WERI-Rb-1 (cell line): ENCODE data around the gene NTNG1.
"Not testable (repeated sequence)": the region's sequence is repeated elsewhere in the genome, so short reads cannot be mapped to it uniquely, and the experiment has no call there.

ENCODE experiments used
- DNase-seq: peaks from one replicate; pipeline ENCODE4 v3.0.0-alpha.2; 2020
- H3K27ac ChIP-seq: fragments of 250-450 bp; sonication (Bioruptor Pico); 2 replicates; pipeline ENCODE4 v1.5.1; 2020; ENCODE audit warnings: mild to moderate bottlenecking, moderate library complexity
- H3K27me3 ChIP-seq: fragments of 250-450 bp; sonication (Bioruptor Pico); 2 replicates; pipeline ENCODE4 v1.5.1; 2021; ENCODE audit warnings: mild to moderate bottlenecking, low read depth, moderate library complexity; ENCODE audit not compliant: insufficient read depth, severe bottlenecking
- H3K36me3 ChIP-seq: fragments of 250-450 bp; sonication (Bioruptor Pico); 2 replicates; pipeline ENCODE4 v1.5.1; 2020; ENCODE audit warnings: mild to moderate bottlenecking, moderate library complexity
- H3K4me3 ChIP-seq: 2 replicates; pipeline ENCODE4 v1.5.1; 2011; ENCODE audit warnings: low read depth, mild to moderate bottlenecking, control low read depth, low read length
- H3K9me3 ChIP-seq: fragments of 250-450 bp; sonication (Bioruptor Pico); 2 replicates; pipeline ENCODE4 v1.5.1; 2021; ENCODE audit warnings: mild to moderate bottlenecking, moderate library complexity; ENCODE audit not compliant: severe bottlenecking
- TF ChIP-seq, protein P1 (sequence below): IDR thresholded peaks from 2 replicates; pipeline ENCODE4 v1.5.1; 2011; ENCODE audit warnings: low read depth, mild to moderate bottlenecking, control low read depth, inconsistent platforms, low read length

NTNG1 gene

DNA sequence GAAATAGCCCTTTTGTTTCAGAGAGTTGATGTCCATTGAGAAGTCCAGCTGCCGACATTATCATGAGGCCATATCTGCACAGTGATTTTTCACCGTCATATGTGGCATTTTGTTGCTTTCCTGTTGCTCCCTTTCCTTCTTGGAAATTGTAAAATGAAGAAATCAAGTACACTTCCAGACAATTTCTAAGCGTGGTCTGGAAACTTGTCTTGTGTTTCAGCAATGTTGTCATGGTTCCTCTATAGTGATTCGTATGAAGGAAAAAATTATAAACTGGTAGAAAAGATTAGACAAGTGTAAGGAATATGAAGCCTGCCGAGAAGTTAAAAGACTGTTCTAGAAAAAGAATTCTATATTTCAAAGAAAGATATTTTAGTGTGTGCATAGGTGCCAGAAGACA lies 17.7 kb downstream of the NTNG1 start:
- no peak for DNase-seq
- TF ChIP-seq, protein P1, sequence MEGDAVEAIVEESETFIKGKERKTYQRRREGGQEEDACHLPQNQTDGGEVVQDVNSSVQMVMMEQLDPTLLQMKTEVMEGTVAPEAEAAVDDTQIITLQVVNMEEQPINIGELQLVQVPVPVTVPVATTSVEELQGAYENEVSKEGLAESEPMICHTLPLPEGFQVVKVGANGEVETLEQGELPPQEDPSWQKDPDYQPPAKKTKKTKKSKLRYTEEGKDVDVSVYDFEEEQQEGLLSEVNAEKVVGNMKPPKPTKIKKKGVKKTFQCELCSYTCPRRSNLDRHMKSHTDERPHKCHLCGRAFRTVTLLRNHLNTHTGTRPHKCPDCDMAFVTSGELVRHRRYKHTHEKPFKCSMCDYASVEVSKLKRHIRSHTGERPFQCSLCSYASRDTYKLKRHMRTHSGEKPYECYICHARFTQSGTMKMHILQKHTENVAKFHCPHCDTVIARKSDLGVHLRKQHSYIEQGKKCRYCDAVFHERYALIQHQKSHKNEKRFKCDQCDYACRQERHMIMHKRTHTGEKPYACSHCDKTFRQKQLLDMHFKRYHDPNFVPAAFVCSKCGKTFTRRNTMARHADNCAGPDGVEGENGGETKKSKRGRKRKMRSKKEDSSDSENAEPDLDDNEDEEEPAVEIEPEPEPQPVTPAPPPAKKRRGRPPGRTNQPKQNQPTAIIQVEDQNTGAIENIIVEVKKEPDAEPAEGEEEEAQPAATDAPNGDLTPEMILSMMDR = no peak
- no peaks in the 10 kb centered on the region for H3K36me3 ChIP-seq
- no peaks in the 10 kb centered on the region for H3K27me3 ChIP-seq
- no peaks in the 10 kb centered on the region for H3K9me3 ChIP-seq
- no peak overlapping the region for H3K27ac ChIP-seq
- no peak overlapping the region for H3K4me3 ChIP-seq

DNA sequence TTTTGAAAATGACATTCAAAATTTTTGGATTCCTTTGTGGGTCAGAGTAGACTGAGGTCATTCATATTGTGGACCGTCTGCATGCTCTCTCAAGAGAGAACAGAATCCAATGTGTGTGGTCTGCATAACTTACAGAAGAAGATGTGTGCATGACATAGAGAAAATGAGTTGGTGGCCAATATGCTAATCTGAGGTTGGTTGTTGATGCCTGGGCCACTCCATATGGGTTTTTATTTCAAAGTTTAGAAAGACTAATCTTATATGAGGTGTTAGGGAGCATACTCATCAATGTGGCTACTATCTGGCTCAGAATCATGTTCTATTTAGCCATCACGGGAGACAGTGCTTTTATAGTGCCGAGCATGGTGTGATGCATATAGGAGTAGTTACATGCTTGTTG lies 18.2 kb downstream of the NTNG1 start:
- no peak for DNase-seq
- H3K27me3 ChIP-seq = no peaks in the 10 kb centered on the region
- no peak overlapping the region for H3K4me3 ChIP-seq
- H3K36me3 ChIP-seq = no peaks in the 10 kb centered on the region
- H3K9me3 ChIP-seq = no peaks in the 10 kb centered on the region
- H3K27ac ChIP-seq = no peak overlapping the region
- TF ChIP-seq, protein P1 = no peak

DNA sequence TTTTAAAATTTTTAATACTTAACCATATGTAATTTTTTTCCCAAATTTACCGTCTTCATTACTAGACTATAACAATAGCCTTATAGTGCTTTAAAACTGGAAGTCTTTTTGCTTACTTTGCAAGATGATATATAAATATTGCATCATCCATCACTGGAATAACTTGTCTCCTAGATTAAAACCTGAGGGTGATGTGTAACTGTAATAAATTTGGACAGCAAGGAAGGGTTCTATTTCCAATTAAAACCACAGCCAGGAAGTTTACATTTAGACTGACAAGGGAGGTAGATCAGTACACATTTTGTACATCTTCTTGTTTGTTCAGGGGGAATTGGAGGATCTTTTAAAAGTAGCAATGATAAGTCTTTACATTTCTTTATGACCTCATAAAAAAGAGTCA lies 21.9 kb downstream of the NTNG1 start:
- Histone ChIP-seq H3K27me3 (no peaks in the 10 kb centered on the region), H3K36me3 (no peaks in the 10 kb centered on the region), H3K4me3 (no peak overlapping the region), H3K27ac (no peak overlapping the region), H3K9me3 (peaks cover 3% of the 10 kb centered on the region)
- no peak for DNase-seq
- TF ChIP-seq, protein P1 = no peak

DNA sequence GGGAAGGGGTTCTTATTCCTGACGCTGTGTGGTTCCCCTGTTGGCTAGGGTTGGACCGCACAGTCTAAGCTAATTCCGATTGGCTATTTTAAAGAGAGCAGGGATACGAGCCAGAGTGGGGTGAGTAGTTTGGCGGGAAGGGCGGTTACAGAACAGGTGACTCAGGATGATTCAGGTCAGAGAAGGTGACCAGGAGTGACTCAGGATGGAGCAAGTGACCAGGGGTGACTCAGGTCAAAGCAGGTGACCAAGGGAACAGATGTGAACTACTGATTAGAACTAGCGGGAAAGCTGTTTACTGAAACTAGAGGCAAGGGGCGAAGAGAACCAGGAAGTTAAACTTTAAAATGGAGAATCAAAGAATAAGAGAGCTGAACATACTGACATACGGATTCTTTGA lies 24.1 kb downstream of the NTNG1 start:
- H3K27me3 ChIP-seq, H3K36me3 ChIP-seq, H3K4me3 ChIP-seq, DNase-seq, H3K9me3 ChIP-seq, H3K27ac ChIP-seq: not testable (repeated sequence)

DNA sequence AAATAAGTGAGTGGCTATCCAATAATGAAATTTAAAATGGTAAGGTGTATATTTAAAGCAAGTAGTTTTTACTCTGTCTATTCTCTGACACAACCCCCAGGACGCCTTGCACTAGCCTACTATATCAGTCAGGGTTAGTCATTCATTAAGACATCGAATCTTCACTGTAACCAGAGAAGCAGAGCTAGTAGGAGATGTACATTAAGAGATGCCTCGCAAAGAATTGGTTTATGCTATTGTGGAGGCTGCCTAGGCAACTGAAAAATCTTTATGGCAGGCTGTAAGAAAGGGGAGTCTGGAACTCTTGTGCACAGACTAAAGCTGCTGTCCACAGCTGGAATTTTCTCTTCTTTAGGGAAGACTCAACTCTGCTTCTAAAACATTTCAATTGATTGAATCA lies 28.8 kb downstream of the NTNG1 start:
- TF ChIP-seq, protein P1 = no peak
- no peaks in the 10 kb centered on the region for H3K36me3 ChIP-seq
- H3K27ac ChIP-seq = no peak overlapping the region
- H3K9me3 ChIP-seq = peaks cover 2% of the 10 kb centered on the region
- DNase-seq = no peak
- H3K4me3 ChIP-seq = no peak overlapping the region
- no peaks in the 10 kb centered on the region for H3K27me3 ChIP-seq

DNA sequence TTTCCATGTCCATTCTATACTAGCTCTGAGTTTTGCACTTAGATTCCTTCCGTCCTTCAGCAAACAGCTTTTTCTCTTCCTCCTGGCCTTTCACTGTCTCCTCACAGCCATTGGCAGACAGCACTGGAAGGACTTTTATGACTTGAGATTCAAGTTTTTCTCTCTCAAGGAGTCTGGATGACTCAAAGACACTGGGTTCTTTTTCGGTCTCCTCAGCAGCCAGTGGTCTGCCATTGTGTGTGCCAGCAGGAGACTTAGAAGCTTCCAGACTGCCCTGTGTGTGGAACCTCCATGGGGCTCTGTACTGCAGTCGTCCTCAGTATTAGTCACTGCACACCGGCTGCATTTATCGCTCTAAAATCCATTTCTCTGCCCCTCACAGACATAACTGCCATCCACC lies 30.5 kb downstream of the NTNG1 start:
- no peak for DNase-seq
- H3K27ac ChIP-seq = no peak overlapping the region
- no peak overlapping the region for H3K4me3 ChIP-seq

More for the DNA sequence above, 30.5 kb downstream of the NTNG1 start:
- no peaks in the 10 kb centered on the region for H3K27me3 ChIP-seq
- H3K36me3 ChIP-seq = no peaks in the 10 kb centered on the region
- H3K9me3 ChIP-seq = no peaks in the 10 kb centered on the region
- TF ChIP-seq, protein P1 = no peak
